Astrocyte (in vitro differentiated cells and primary cell): Measurements from ENCODE around the gene CTSD. TPM values are rescaled to one million over a fixed set of nuclear protein-coding genes. Genes with fewer than 3 reads are reported as not detected.

ENCODE experiments used
- DNase-seq: peaks from one replicate; pipeline ENCODE4 v3.0.0-alpha.2; 2010; ENCODE audit warnings: low read depth
- FAIRE-seq: peaks from 2 replicates; lab custom pipeline; 2011; peaks lifted over from hg19 to GRCh38; lab: Jason Lieb, UNC
- H2AFZ ChIP-seq: 2 replicates; pipeline ENCODE4 v1.6.0; 2012; ENCODE audit warnings: low read depth, low read length, inconsistent platforms
- H3K27ac ChIP-seq: 2 replicates; pipeline ENCODE4 v1.5.1; 2011; ENCODE audit warnings: low read depth, low read length, inconsistent platforms
- H3K27me3 ChIP-seq: 2 replicates; pipeline ENCODE4 v1.6.0; 2011; ENCODE audit warnings: low read length, inconsistent platforms; ENCODE audit not compliant: insufficient read depth
- H3K36me3 ChIP-seq: 2 replicates; pipeline ENCODE4 v1.5.1; 2011; ENCODE audit warnings: low read length, inconsistent platforms; ENCODE audit not compliant: insufficient read depth
- H3K4me1 ChIP-seq: 2 replicates; pipeline ENCODE4 v1.5.1; 2011; ENCODE audit warnings: low read length, inconsistent platforms; ENCODE audit not compliant: insufficient read depth
- H3K4me2 ChIP-seq: 2 replicates; pipeline ENCODE4 v1.6.0; 2012; ENCODE audit warnings: low read length, inconsistent platforms
- H3K4me3 ChIP-seq: 2 replicates; pipeline ENCODE4 v1.5.1; 2011; ENCODE audit warnings: low read depth, mild to moderate bottlenecking, low read length, inconsistent platforms; ENCODE audit not compliant: insufficient read depth
- H3K79me2 ChIP-seq: 2 replicates; pipeline ENCODE4 v1.6.0; 2012; ENCODE audit warnings: mild to moderate bottlenecking, low read length, inconsistent platforms; ENCODE audit not compliant: insufficient read depth
- H3K9ac ChIP-seq: 2 replicates; pipeline ENCODE4 v1.6.0; 2012; ENCODE audit warnings: mild to moderate bottlenecking, low read length, inconsistent platforms
- H3K9me3 ChIP-seq: 2 replicates; pipeline ENCODE4 v1.5.1; 2012; ENCODE audit warnings: low read depth, mild to moderate bottlenecking, low read length, inconsistent platforms; ENCODE audit not compliant: insufficient read depth
- H4K20me1 ChIP-seq: 2 replicates; pipeline ENCODE4 v1.6.0; 2012; ENCODE audit warnings: low read length, inconsistent platforms; ENCODE audit not compliant: insufficient read depth
- H3K27ac Mint-ChIP-seq: one replicate; pipeline ENCODE4 v1.8.0; 2021; ENCODE audit warnings: mild to moderate bottlenecking, mixed read lengths; ENCODE audit not compliant: unreplicated experiment
- H3K27me3 Mint-ChIP-seq: one replicate; pipeline ENCODE4 v1.8.0; 2021; ENCODE audit warnings: low read depth, mixed read lengths; ENCODE audit not compliant: unreplicated experiment
- H3K36me3 Mint-ChIP-seq: one replicate; pipeline ENCODE4 v1.8.0; 2021; ENCODE audit warnings: low read depth, mixed read lengths; ENCODE audit not compliant: unreplicated experiment
- H3K4me1 Mint-ChIP-seq: one replicate; pipeline ENCODE4 v1.8.0; 2021; ENCODE audit warnings: low read depth, mixed read lengths; ENCODE audit not compliant: unreplicated experiment
- H3K4me3 Mint-ChIP-seq: one replicate; pipeline ENCODE4 v1.8.0; 2021; ENCODE audit warnings: mild to moderate bottlenecking, moderate library complexity, mixed read lengths; ENCODE audit not compliant: unreplicated experiment
- H3K9me3 Mint-ChIP-seq: one replicate; pipeline ENCODE4 v1.8.0; 2021; ENCODE audit warnings: mild to moderate bottlenecking, mixed read lengths; ENCODE audit not compliant: unreplicated experiment
- EZH2 ChIP-seq: IDR thresholded peaks from 2 replicates; pipeline ENCODE4 v1.6.1; 2012; ENCODE audit warnings: mild to moderate bottlenecking, low read length, inconsistent platforms; ENCODE audit not compliant: insufficient read depth
- total RNA-seq: library from RNA; stranded (reverse); gene quantifications from 2 replicates; pipeline ENCODE4 v1.2.1, GENCODE V29; 2021
- TF ChIP-seq, protein P1 (sequence below): IDR thresholded peaks from 2 replicates; pipeline ENCODE4 v1.5.1; 2011; ENCODE audit warnings: low read depth, mild to moderate bottlenecking, inconsistent platforms, low read length, moderate library complexity; ENCODE audit not compliant: insufficient read depth

Gene CTSD
- total RNA-seq, 1 donor from 2014 or later, result 290 TPM

DNA sequence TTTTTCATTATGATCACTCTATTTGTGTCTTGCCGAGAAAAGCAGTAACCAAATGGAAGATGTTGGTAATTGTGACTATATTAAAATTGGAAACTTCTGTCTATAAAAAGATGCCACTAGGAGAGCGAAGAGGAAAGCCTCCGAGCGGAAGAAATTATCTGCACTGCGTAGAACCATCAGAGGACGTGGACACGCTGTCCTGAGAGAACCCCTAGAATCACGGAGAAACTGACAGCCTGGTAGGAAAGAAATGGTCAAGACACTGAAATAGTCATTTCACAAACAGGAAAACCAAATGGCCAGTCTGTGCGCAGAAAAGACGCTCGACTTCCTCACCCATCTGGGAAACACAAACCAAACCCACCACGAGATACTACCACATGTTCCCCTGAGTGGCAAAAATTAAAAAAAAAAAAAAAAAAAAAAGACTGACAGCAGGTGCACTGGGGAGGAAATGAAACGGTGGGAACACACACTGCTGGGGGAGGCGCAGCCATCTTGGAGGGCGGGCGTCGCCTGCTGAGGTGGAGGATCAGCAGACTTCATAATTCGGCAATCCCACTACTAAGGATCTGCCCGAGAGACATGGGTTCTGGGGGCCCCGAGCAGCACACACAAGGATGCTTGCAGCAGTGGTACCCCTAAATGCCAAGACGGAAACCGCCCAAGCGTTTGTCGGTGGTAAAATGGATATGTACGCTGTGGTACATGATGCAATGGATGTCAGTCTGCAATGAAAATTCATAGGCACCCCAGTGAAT, 34.6 kb downstream of the CTSD start:
- H3K4me2 ChIP-seq, result no peak overlapping the region
- no peaks in the 10 kb centered on the region for H3K36me3 ChIP-seq
- H4K20me1 ChIP-seq, result no peaks in the 10 kb centered on the region
- Mint-ChIP-seq H3K9me3 (no peaks in the 10 kb centered on the region), H3K4me1 (no peaks in the 10 kb centered on the region), H3K27me3 (peaks cover 79% of the 10 kb centered on the region), H3K36me3 (no peaks in the 10 kb centered on the region), H3K4me3 (no peak overlapping the region), H3K27ac (no peak overlapping the region)
- peaks cover 13% of the 10 kb centered on the region for H3K27me3 ChIP-seq
- TF ChIP-seq EZH2, result no peak
- TF ChIP-seq, protein P1, sequence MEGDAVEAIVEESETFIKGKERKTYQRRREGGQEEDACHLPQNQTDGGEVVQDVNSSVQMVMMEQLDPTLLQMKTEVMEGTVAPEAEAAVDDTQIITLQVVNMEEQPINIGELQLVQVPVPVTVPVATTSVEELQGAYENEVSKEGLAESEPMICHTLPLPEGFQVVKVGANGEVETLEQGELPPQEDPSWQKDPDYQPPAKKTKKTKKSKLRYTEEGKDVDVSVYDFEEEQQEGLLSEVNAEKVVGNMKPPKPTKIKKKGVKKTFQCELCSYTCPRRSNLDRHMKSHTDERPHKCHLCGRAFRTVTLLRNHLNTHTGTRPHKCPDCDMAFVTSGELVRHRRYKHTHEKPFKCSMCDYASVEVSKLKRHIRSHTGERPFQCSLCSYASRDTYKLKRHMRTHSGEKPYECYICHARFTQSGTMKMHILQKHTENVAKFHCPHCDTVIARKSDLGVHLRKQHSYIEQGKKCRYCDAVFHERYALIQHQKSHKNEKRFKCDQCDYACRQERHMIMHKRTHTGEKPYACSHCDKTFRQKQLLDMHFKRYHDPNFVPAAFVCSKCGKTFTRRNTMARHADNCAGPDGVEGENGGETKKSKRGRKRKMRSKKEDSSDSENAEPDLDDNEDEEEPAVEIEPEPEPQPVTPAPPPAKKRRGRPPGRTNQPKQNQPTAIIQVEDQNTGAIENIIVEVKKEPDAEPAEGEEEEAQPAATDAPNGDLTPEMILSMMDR, result no peak
- H2AFZ ChIP-seq, result no peak overlapping the region
- FAIRE-seq (no peak), DNase-seq (no peak)
- H3K4me1 ChIP-seq, result no peaks in the 10 kb centered on the region
- H3K27ac ChIP-seq, result no peak overlapping the region
- H3K9me3 ChIP-seq, result peaks cover 6% of the 10 kb centered on the region
- H3K4me3 ChIP-seq, result no peak overlapping the region
- H3K9ac ChIP-seq, result no peak overlapping the region
- H3K79me2 ChIP-seq, result no peaks in the 10 kb centered on the region

DNA sequence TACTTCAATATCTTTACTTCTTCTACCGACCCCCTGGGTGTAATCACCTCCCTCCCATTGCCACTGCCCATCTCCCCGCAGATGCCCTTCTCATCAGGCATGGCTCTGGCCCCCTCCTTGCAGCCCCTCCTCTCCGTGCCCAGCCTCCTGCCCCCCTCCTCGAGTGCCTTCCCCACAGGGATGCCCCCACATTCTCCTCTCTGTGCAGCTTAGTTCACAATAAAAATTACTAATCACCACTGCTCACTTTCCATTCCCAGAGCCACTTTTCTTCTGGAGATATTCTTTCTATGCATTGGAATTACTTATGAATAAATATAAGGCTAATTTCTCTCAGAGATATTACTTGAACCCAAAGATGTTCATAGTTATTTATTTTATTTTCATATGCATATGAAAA, 35.4 kb downstream of the CTSD start:
- DNase-seq (no peak), FAIRE-seq (no peak)
- Histone ChIP-seq H3K27me3 (peaks cover 13% of the 10 kb centered on the region), H3K4me1 (no peaks in the 10 kb centered on the region), H3K9me3 (peaks cover 6% of the 10 kb centered on the region), H3K4me3 (no peak overlapping the region), H3K9ac (no peak overlapping the region), H3K27ac (no peak overlapping the region), H3K4me2 (no peak overlapping the region), H2AFZ (no peak overlapping the region), H3K79me2 (no peaks in the 10 kb centered on the region), H4K20me1 (no peaks in the 10 kb centered on the region), H3K36me3 (no peaks in the 10 kb centered on the region)
- Mint-ChIP-seq H3K27ac (no peak overlapping the region), H3K27me3 (peaks cover 73% of the 10 kb centered on the region), H3K4me1 (no peaks in the 10 kb centered on the region), H3K4me3 (no peak overlapping the region), H3K36me3 (no peaks in the 10 kb centered on the region), H3K9me3 (no peaks in the 10 kb centered on the region)
- TF ChIP-seq EZH2, result no peak
- TF ChIP-seq, protein P1, result no peak

DNA sequence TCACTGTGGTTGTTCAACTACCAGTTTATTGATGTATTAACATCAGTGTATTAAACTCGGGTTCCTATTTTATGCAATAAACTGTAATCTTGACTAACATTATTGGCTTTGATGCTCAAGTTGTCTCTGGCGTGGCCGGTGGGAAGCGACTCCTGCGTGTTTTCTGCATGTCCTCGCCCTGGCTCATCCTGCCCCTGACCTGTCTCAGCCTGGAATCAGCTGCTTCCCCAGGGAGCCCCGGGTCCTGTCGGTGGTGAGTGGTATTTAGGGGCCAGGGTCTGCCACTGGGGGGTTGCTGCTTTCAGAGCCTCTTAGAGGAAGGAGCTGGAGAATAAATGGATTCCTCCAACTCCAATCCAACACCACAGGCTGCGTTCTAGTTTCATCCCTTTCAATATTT, 35.9 kb downstream of the CTSD start:
- FAIRE-seq, result no peak
- no peak overlapping the region for H3K27ac ChIP-seq
- Mint-ChIP-seq H3K27me3 (peaks cover 72% of the 10 kb centered on the region), H3K36me3 (no peaks in the 10 kb centered on the region), H3K4me1 (no peaks in the 10 kb centered on the region), H3K27ac (no peak overlapping the region), H3K4me3 (no peak overlapping the region), H3K9me3 (no peaks in the 10 kb centered on the region)
- no peak overlapping the region for H3K4me3 ChIP-seq
- TF ChIP-seq, protein P1, result no peak
- TF ChIP-seq EZH2, result no peak
- H3K27me3 ChIP-seq, result peaks cover 13% of the 10 kb centered on the region
- H4K20me1 ChIP-seq, result no peaks in the 10 kb centered on the region
- no peaks in the 10 kb centered on the region for H3K36me3 ChIP-seq
- no peaks in the 10 kb centered on the region for H3K79me2 ChIP-seq
- H3K4me1 ChIP-seq, result no peaks in the 10 kb centered on the region
- no peak overlapping the region for H2AFZ ChIP-seq
- no peak overlapping the region for H3K4me2 ChIP-seq
- H3K9me3 ChIP-seq, result peaks cover 6% of the 10 kb centered on the region
- H3K9ac ChIP-seq, result no peak overlapping the region
- no peak for DNase-seq
